Measurements from ENCODE around the gene CEBPZOS.
"Not testable (repeated sequence)": the region's sequence is repeated elsewhere in the genome, so short reads cannot be mapped to it uniquely, and the experiment has no call there.

CEBPZOS gene

DNA sequence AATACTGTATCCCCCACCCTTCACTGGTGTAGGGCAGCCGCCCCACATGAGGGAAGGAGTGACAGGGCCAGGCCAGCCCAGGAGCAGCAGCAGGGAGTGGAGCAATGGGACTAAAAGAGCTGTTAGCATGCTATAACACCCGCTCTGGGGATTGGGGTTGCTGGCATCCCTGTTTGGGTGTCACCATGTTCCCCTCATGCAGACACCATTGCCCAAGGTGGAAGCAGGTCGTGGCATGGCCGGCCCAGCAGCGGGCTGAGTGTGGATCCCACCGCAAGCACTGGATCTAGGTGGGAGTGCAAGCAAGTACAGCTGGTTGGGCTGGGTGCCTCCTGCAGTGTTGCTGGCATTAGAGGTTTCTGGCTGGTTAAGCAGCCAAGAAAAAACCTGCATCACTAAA is 4.5 kb upstream of the CEBPZOS start:
- DNase-seq: no peak

DNA sequence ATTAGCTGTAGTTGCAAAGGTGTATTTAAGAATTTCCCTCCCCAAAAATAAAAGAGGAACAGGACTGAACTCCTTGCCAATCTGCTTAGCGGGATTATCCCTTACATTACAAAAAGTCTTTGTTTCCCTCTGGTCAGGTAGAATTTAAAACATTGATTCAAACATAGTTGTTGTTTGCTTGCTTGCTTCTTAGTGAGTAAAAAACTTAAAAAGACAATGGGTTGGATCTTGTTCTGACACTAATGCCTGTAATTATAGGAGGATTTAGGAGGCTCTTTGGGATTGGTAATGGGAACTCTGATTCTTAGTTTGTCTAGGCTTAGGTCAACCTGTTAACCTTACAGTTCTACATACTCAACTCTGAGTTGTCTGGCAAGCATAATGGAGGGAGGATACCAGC is 3.7 kb upstream of the CEBPZOS start:
- DNase-seq: no peak

DNA sequence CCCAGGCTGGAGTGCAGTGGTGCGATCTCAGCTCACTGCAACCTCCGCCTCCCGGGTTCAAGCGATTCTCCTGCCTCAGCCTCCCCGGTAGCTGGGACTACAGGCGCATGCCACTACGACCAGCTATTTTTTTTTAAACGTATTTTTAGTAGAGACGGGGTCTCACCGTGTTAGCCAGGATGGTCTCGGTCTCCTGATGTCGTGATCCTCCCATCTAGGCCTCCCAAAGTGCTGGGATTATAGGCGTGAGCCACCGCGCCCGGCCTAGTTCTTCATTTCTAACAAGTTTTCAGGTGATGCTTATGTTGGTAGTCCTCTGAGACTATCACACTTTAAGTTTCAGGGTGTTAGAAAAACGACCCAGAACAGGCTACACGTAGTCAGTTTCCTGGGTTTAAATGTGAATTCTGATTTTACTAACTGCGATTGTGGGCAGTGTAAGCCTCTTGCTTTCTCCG is 405 bp upstream of the CEBPZOS start:
- not testable (repeated sequence) for DNase-seq

- DNase-seq: no peak
Measured at GRCh38 chr2:37198681-37199065, 2.4 kb downstream of the CEBPZOS start.

- DNase-seq: no peak
Measured at GRCh38 chr2:37201208-37201607, 4.9 kb downstream of the CEBPZOS start.

DNA sequence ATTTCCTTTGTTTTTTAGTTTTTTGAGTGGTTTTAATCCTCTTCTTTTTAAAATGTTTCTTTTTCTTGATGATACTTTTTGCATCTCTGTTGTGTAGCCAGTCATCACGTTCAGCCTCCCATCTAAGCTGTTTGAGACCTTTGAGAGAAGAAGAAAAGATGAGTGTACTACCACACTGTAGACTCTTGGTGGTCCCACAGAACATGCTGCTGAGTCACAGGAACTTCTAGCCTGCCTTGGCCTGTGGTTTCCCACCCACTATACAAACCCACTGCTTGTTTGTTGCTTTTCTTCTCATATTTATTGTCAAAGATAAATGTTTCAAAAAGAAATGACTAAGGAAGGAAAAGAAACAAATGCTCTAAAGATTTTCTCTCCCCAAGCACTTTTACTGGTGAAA is 5.5 kb downstream of the CEBPZOS start:
- DNase-seq: peak; percentile 30

- DNase-seq: no peak
Measured at GRCh38 chr2:37203708-37204107, 7.4 kb downstream of the CEBPZOS start.

- DNase-seq: not testable (repeated sequence)
Measured at GRCh38 chr2:37205071-37205661, 8.9 kb downstream of the CEBPZOS start.

GRCh38 chr2:37205689-37206341 is 9.5 kb downstream of the CEBPZOS start:
- DNase-seq: no peak

DNA sequence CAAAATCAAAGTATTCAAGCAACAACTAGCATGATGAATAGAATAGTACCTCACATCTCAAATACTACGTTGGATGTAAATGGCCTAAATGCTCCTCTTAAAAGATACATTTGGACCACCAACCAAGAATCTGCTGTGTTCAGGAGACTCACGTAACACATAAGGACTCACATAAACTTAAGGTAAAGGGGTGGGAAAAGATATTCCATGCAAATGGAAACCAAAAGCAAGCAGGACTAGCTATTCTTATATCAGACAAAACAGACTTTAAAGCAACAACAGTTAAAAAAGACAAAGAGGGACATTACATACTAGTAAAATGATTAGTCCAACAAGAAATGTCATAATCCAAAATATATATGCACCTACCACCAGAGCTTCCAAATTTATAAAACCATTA is 10.5 kb downstream of the CEBPZOS start:
- not testable (repeated sequence) for DNase-seq

GRCh38 chr2:37211212-37211611 is 14.9 kb downstream of the CEBPZOS start:
- peak; percentile 11 for DNase-seq

- DNase-seq: no peak
Measured at GRCh38 chr2:37211939-37212338, 15.6 kb downstream of the CEBPZOS start.

DNA sequence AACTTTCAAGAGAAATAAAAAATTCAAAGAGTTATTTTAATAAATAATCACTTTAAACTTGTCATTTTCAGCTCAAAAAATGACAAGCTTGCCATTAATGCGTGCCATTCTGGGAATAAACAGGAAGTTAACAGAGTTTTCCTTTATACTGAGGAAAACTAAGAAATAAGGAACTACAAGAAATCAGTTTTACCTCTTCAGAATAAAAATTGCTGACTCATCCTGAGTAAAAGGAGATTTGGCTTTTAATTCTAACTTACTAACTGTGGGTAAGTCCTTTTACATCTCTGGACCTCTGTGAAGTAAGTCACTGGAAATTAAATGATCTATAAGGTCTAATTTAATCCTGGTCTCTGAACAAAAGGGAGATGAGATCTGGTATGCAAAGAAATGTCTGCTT is 19.0 kb downstream of the CEBPZOS start:
- DNase-seq: no peak

GRCh38 chr2:37219046-37219445 is 22.8 kb downstream of the CEBPZOS start:
- no peak for DNase-seq

- no peak for DNase-seq
Measured at GRCh38 chr2:37223131-37223530, 26.8 kb downstream of the CEBPZOS start.

GRCh38 chr2:37224063-37224462 is 27.8 kb downstream of the CEBPZOS start:
- no peak for DNase-seq

GRCh38 chr2:37225129-37225528 is 28.8 kb downstream of the CEBPZOS start:
- not testable (repeated sequence) for DNase-seq

DNA sequence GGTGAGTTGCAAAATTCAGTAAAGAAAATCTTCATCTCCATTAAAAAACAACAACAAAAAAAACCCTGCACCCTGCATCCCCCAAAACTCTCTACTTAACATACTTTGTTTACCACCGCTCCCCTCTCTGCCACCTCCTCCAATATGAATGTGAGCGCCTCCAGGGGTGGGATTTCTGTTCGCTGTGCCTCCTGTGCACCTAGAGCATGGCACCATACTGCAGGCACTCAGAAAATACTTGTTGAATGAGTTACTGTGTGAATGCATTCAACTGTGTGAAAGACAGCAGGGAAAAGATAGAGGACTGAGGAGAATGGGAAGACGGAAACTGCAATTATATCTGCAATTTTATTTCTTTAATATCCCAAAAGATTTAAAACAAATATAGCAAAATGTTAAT is 30.6 kb downstream of the CEBPZOS start:
- DNase-seq: no peak

DNA sequence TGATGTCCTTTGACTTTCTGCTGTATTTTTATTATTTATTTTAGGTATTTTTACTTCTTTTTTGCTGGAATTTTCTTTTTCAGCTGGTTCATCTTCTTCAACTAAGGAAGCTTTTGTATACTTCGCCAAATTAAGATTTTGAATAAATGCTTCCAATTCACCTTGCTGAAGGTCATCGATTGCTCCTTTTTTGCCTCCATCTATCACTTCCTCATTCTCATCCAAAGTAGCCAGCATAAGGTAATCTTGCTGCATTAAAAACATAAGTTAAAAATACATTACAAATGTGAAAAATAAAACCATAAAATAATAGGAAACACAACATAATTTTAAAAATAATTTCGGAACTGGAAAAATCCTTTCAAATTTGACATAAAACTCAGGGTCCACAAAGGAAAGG is 32.5 kb downstream of the CEBPZOS start:
- DNase-seq: no peak

DNA sequence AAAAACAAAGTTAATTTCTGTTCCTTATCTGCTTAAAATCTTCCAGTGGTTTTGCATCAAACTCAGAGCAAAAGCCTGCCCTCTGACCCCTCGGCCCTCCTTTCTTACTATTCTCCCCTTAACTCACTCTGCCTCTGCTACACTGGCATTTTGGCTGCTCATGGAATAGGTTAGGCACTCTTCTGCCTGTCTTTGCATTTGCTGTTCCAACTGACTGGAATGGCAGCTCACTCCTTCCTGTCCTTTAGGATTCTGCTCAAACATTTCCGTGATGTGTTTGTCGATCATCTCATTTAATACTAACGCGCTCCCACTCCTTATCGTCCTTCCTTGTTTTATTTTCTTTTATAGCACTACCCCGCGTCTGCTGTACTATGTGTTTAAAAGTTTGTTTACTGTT is 34.3 kb downstream of the CEBPZOS start:
- DNase-seq: peak; percentile 24

- peak; percentile 94 for DNase-seq
Measured at GRCh38 chr2:37231241-37232130, 35.2 kb downstream of the CEBPZOS start, which contains the start of the genes CEBPZ and NDUFAF7. CEBPZ (minus strand) TSS chr2:37231596; CDS start chr2:37231567, 29 bp downstream. NDUFAF7 (plus strand) TSS chr2:37231658; CDS start chr2:37231706, 48 bp downstream.

- peak; percentile 27 for DNase-seq
Measured at GRCh38 chr2:37232131-37232933, 36.0 kb downstream of the CEBPZOS start.

- no peak for DNase-seq
Measured at GRCh38 chr2:37243435-37243834, 47.1 kb downstream of the CEBPZOS start.

Measured in EL (cell line).